ENCODE results near the gene PCCA. TPM values are rescaled to one million over a fixed set of nuclear protein-coding genes. Genes with fewer than 3 reads are reported as not detected.

Gene PCCA
- total RNA-seq, 4 donors from 2014 or later = 40.1 to 82.8 (median 61.1) TPM

DNA sequence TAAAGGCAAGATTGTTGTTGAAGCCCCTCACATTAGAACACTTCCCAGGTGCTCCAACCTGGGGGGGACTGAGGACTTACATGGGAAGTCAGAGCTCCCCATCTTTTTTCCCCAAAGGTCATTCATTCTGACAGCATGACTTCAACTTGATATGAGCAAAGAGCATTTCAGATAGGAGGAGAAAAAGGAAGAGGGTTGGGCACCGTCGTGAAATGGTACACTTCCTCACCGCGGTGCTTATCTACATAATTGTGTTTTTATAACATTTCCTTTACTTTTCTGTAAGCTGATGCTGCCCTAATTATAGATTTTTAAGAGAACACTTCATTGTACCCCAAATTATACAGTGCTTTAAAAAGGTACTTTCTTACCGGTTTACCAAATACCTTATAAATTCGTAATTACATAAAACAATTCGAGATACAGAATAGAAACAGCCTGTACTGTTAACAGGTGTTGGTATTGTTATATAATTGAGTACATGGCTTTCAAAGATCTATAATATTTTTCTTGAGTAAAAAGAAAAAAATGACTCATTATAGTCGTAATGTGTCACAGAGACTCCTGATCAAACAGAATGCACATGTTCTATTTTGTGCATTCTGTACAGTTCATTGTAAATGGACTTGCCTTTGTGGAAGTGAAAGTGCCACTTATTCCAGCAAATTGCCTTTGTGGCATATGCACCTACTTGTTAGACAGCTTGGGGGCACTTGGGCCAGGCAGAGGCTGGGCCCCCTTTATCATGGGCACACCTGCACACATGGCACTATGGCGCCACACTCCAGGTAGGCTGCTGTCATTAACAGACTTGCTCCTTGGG lies 417.9 kb downstream of the PCCA start:
- TF ChIP-seq, protein P1, sequence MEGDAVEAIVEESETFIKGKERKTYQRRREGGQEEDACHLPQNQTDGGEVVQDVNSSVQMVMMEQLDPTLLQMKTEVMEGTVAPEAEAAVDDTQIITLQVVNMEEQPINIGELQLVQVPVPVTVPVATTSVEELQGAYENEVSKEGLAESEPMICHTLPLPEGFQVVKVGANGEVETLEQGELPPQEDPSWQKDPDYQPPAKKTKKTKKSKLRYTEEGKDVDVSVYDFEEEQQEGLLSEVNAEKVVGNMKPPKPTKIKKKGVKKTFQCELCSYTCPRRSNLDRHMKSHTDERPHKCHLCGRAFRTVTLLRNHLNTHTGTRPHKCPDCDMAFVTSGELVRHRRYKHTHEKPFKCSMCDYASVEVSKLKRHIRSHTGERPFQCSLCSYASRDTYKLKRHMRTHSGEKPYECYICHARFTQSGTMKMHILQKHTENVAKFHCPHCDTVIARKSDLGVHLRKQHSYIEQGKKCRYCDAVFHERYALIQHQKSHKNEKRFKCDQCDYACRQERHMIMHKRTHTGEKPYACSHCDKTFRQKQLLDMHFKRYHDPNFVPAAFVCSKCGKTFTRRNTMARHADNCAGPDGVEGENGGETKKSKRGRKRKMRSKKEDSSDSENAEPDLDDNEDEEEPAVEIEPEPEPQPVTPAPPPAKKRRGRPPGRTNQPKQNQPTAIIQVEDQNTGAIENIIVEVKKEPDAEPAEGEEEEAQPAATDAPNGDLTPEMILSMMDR (IDR thresholded peaks at IDR 0.05; ENCODE audit: low read depth) = no peak

DNA sequence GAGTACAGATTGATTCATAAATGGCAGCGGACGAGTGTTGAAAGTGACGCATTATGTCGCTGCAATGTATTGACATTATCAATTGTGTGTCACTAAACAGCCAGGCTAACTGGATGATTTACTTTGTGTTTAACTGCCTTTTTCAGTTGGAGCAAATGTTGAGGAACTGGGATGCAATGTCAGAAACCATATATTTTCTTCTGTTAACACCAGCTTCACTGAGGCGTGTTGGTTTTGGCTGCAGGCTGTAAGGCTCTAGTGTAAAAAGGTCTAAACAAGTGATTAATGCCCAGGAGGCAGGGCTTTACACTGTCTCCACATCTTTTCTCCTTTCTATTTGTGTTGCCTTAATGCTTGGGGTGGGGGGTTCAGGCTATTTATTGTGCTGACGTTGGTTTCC lies 419.6 kb downstream of the PCCA start:
- TF ChIP-seq, protein P1 (IDR thresholded peaks at IDR 0.05; ENCODE audit: low read depth) = no peak

DNA sequence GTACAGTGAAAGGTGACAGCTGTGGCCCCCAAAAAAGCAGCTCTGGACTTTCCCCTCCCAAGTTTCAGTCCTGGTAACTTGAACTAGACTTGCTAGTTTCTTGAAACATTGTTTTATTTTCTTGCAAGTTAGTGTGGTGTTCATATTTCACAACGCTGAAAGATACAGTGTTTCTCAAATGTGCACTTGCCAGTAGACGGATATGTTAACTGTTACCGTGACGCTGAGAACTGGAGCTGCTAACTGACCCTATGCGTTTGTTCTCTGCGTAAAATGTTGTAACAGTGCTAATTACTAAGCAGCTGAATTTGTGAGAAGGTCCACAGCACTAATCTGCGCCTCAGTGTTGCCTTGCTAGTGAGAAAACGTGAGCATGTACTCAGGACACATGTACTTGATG lies 420.1 kb downstream of the PCCA start:
- TF ChIP-seq, protein P1 (IDR thresholded peaks at IDR 0.05; ENCODE audit: low read depth) = no peak

DNA sequence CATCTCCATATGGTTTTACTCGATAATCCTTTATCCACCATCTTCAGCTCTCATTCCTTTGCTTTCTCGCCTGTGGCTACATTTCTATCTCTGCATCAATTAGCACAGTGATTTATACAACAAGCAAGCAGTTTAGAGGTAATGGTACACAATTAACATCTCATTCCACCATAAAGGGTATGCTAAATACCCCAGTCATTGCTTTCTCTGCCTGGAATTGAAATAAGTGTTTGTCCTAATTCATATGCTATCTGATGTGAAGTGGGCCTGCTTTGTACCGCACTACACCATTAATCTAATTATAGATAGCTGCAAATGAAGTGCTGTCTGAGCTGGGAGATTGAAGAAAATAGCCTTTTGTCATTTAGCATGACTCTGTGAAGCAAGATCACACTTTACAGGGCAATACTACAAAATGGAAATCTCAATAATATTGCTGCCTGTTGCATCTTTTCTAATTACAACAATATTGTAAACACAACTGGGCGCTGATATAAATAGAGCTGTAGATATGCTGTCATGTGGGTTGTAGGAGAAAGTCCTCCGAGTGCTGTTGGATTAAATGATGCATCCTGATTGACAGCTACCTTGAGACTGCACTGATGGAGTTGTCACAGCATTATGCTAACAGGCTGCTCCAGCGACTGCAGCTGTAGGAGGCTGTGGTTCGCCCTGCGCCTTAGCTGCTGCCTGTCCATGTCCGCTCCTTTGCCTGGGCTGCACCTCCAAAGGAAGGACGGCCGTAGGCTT lies 421.5 kb downstream of the PCCA start:
- TF ChIP-seq, protein P1 (IDR thresholded peaks at IDR 0.05; ENCODE audit: low read depth) = no peak

DNA sequence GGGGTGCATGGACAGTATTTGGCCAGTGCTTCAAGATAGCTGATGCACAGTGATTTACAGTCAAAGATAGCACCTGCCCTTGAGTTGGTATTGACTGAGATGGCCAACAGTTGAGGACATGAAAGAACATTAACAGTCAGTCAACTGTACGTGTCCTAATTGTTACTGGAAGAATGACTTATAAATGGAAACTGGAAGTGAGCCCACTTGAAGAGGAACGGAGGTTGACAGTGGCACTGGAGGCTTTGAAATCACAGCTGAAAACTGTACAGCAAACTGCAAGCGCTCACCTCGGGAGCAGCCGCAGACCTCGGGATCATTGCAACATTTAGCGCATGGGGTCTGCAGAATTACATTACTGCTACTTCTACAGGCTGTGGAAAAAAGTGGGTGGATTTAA lies 422.6 kb downstream of the PCCA start:
- TF ChIP-seq, protein P1 (IDR thresholded peaks at IDR 0.05; ENCODE audit: low read depth) = no peak

DNA sequence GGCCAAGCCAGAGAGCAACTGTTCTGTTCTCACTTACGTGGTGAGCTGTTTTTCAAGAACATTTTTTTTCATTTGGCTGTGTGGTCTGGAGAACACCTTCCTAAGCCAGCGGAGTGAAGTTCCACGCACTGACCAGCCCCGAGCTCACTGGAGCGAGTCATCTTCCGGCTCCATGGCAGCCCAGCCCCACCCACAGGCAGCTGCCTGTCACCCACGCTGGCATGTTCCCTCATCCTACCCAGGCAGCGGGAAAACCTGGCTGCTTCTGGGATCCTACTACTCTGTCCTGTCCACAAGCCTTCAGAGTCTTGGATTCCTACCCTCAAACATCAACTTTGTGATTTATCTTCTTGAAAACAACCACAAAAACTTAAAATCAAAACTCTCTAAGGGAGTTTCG lies 423.5 kb downstream of the PCCA start:
- TF ChIP-seq, protein P1 (IDR thresholded peaks at IDR 0.05; ENCODE audit: low read depth) = no peak

DNA sequence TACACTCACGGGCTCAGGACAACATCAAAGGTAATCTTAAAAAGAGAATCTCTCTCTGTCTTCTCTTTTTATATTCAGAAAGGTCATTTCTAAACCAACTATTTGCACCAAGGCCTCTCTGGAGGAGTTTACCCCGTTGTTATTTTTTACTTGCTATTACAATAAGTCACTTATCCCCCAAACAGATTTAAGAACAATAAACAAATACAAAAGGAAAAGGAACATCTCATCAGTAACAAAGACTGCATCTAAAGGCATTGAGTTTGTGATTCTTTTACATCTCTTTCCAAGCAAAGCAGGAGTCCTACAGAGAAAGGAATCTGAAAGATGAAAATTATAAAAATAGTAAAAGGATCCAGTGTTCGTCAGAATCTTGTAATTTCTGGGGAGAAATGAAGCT lies 424.3 kb downstream of the PCCA start:
- TF ChIP-seq, protein P1 (IDR thresholded peaks at IDR 0.05; ENCODE audit: low read depth) = no peak

All from subcutaneous adipose tissue (tissue), 4 donors.